Mononuclear cell (primary cell): ENCODE measurements around the gene CCNDBP1. TPM values are rescaled to one million over a fixed set of nuclear protein-coding genes. Genes with fewer than 3 reads are reported as not detected.

ENCODE experiments used
- H3K27me3 ChIP-seq: 2 replicates; pipeline ENCODE4 v1.6.0; 2011; ENCODE audit warnings: low read length, control low read depth; ENCODE audit not compliant: insufficient read depth
- H3K4me1 ChIP-seq: 2 replicates; pipeline ENCODE4 v1.5.1; 2011; ENCODE audit warnings: mild to moderate bottlenecking, low read length, control low read depth; ENCODE audit not compliant: insufficient read depth
- H3K4me3 ChIP-seq: 2 replicates; pipeline ENCODE4 v1.5.1; 2011; ENCODE audit warnings: mild to moderate bottlenecking, low read length, moderate library complexity
- H3K9me3 ChIP-seq: 2 replicates; pipeline ENCODE4 v1.5.1; 2011; ENCODE audit warnings: low read depth, mild to moderate bottlenecking, control low read depth, low read length
- total RNA-seq: library from RNA; depleted of rRNA; stranded (reverse); fragments of >200 nt; gene quantifications from one replicate; pipeline ENCODE4 v1.2.3, GENCODE V29; 2012

Gene CCNDBP1
- total RNA-seq, 1 donor, result 110 TPM

DNA sequence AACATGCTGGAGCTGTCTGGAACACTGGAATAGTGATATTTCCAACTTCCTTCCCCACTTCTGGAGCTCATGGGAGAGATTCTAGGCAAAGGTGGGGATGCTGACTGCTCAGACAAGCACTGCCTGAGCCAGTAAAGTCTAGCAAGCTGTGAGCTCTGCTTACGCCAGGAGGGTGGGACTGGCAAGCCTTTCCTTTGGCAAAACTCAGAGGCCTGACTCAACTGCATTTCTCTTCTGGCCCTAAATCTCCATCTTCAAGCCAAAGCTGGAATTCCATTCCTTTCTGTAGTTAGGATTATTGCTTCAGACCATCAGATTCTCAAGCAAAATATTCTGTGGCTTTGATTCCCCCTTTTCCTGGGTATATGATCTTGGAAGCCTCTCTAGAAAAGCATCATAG, 55.9 kb downstream of the CCNDBP1 start:
- peaks cover 16% of the 10 kb centered on the region for H3K4me1 ChIP-seq
- H3K4me3 ChIP-seq, result no peak overlapping the region
- peaks cover 4% of the 10 kb centered on the region for H3K27me3 ChIP-seq
- no peaks in the 10 kb centered on the region for H3K9me3 ChIP-seq

DNA sequence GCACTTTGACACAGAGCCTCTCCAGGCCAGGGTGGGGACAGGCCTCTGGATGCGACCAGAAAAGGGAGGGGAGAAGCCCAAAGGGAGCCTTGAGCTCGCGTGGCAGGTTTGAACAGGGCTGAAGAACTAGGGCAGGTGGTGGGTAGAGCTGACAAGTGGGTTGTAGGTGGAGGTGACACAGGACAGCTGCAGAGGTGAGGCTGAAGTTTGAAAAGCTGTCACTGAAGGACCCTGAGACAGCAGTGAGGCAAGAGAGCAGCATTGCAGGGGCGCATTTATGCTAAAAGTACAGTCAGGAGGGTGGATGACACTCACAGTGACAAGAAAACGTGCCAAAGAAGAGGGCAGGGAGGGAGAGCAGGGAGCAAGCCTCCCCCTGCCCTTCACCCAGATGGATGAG, 57.4 kb downstream of the CCNDBP1 start:
- Histone ChIP-seq H3K4me1 (peaks cover 16% of the 10 kb centered on the region), H3K27me3 (peaks cover 4% of the 10 kb centered on the region), H3K4me3 (no peak overlapping the region), H3K9me3 (no peaks in the 10 kb centered on the region)

DNA sequence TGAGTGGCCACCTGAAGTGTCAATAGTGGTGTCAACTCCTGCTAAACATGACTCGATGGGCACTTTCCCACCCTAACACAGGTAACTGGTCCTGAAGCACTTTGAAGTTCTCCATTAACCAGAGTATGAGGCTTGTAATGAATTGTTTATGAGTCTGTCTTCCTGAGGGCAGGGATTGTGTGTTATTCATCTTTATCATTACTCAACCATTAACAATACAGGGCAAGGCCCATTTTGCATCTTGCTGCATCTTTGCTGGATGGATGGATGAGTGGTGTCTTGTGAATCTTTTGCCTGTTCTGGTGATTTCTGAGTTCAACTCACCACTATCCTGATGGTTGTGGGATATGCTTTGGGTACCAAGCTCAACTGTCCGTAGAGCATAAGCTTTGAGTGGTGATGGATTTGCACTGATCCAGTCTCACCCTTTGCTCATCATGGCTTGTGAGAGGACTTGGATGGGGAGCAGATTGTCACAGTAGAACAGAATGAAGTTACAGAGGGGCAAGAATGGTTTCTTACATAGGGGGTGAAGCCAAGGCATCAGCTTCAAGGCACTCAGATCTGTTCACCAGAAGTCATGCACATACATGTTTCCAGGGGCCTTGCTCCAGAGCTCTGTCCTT, 57.9 kb downstream of the CCNDBP1 start:
- peaks cover 4% of the 10 kb centered on the region for H3K27me3 ChIP-seq

DNA sequence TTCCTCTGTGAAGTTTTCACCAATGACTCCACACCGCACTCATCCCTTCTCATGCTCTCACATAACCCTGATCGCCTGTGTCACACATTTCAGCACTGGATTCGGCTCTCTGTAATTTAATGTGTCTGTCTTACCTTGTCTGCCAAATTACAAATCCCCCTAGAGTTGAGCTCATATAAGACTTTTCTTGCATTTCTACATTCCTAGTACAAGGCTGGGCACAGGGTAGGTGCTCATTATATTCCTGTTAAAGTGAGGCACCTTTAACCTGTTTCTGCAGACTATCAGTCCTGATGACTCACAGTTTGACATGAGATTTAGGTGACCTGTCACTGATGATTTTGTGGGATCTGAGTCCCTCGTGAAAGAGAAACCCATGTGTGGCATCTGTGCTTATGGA, 58.9 kb downstream of the CCNDBP1 start:
- Histone ChIP-seq H3K4me1 (peaks cover 8% of the 10 kb centered on the region), H3K4me3 (no peak overlapping the region), H3K9me3 (no peaks in the 10 kb centered on the region), H3K27me3 (peaks cover 4% of the 10 kb centered on the region)

More for the DNA sequence above, 57.9 kb downstream of the CCNDBP1 start:
- Histone ChIP-seq H3K4me1 (peaks cover 16% of the 10 kb centered on the region), H3K4me3 (no peak overlapping the region), H3K9me3 (no peaks in the 10 kb centered on the region)

DNA sequence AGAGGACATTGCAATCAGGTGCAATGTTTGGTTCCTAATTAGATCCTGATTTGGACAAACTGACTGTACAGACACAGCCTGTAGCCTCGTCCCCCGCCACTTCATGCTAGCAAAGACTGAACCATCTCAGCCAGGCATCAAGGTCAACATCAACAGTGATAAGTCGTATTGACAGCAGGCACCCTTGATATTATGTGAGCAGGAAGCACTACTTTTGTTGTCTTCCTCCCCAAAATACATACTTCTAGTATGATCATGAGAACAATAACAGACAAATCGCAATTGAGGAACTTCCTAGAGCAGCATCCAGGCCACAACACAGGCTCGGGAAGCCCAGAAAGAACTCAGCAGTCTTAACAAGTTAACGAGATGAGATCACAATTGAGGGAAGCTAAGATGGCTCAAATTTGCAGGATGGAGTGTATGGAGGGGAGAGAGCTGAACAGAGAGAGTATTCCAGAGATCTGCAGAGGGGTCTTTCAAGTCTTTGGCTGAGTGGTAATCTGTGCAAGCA, 61.1 kb downstream of the CCNDBP1 start:
- Histone ChIP-seq H3K27me3 (no peaks in the 10 kb centered on the region), H3K4me3 (no peak overlapping the region), H3K9me3 (no peaks in the 10 kb centered on the region), H3K4me1 (peaks cover 10% of the 10 kb centered on the region)

Other genes starting within 250 kb of the CCNDBP1 start
- 44.7 TPM for gene UBR1, start 79.4 kb upstream of the CCNDBP1 start, total RNA-seq
- 28.8 TPM for gene TMEM62, start 51.8 kb upstream of the CCNDBP1 start, total RNA-seq
- gene EPB42, start 35.6 kb downstream of the CCNDBP1 start, total RNA-seq, result 0.10 TPM
- not detected for gene TGM5, start 81.5 kb downstream of the CCNDBP1 start, total RNA-seq
- not detected for gene TGM7, start 116.9 kb downstream of the CCNDBP1 start, total RNA-seq
- 9.7 TPM for gene LCMT2, start 145.2 kb downstream of the CCNDBP1 start, total RNA-seq
- gene ZSCAN29, start 185.6 kb downstream of the CCNDBP1 start, total RNA-seq, result 8.6 TPM
- 4.9 TPM for gene TUBGCP4, start 185.7 kb downstream of the CCNDBP1 start, total RNA-seq